Activated naive CD8-positive, alpha-beta T cell treated with anti-CD3 and anti-CD28 coated beads, Interleukin-2, amount 50 U/mL, for 24 hours (primary cell): ENCODE results near the gene SQOR.

ENCODE experiments used
- ATAC-seq: fragments of 150-1000 bp; cut with Tn5 transposase; one replicate; pipeline ENCODE4 v1.10.0; 2021
- DNase-seq: peaks from one replicate; pipeline ENCODE4 v3.0.0; 2021
- H3K27ac Mint-ChIP-seq: one replicate; pipeline ENCODE4 v1.8.0; 2021; ENCODE audit warnings: mild to moderate bottlenecking, mixed read lengths
- H3K27me3 Mint-ChIP-seq: one replicate; pipeline ENCODE4 v1.8.0; 2021; ENCODE audit warnings: mixed read lengths
- H3K36me3 Mint-ChIP-seq: one replicate; pipeline ENCODE4 v1.8.0; 2021; ENCODE audit warnings: low read depth, mixed read lengths
- H3K4me1 Mint-ChIP-seq: one replicate; pipeline ENCODE4 v1.8.0; 2021; ENCODE audit warnings: mixed read lengths
- H3K4me3 Mint-ChIP-seq: one replicate; pipeline ENCODE4 v1.8.0; 2021; ENCODE audit warnings: mild to moderate bottlenecking, moderate library complexity, mixed read lengths
- H3K9me3 Mint-ChIP-seq: one replicate; pipeline ENCODE4 v1.8.0; 2021; ENCODE audit warnings: mixed read lengths

Gene SQOR

GRCh38 chr15:45634432-45635190 lies at the start of gene SQOR:
SQOR (plus strand) TSS chr15:45635029; CDS start chr15:45658924, 23,895 bp downstream.
- ATAC-seq: peak; percentile 72
- Mint-ChIP-seq H3K27ac (peak within 1 kb of the TSS; percentile 86), H3K4me1 (peaks cover 44% of the 10 kb centered on the region), H3K4me3 (peak within 1 kb of the TSS; percentile 98), H3K36me3 (peaks cover 14% of the 10 kb centered on the region), H3K9me3 (no peaks in the 10 kb centered on the region), H3K27me3 (no peaks in the 10 kb centered on the region)
- peak; percentile 77 for DNase-seq

- H3K36me3 Mint-ChIP-seq: peaks cover 6% of the 10 kb centered on the region
- peaks cover 39% of the 10 kb centered on the region for H3K4me1 Mint-ChIP-seq
- no peaks in the 10 kb centered on the region for H3K27me3 Mint-ChIP-seq
- H3K27ac Mint-ChIP-seq: no peak overlapping the region
- ATAC-seq (no peak), DNase-seq (no peak)
- H3K4me3 Mint-ChIP-seq: peak overlapping the region; percentile 97
- no peaks in the 10 kb centered on the region for H3K9me3 Mint-ChIP-seq
Observed at GRCh38 chr15:45585069-45585791, 49.6 kb upstream of the SQOR start.

- H3K36me3 Mint-ChIP-seq: peaks cover 6% of the 10 kb centered on the region
- no peak for DNase-seq
Observed at GRCh38 chr15:45586125-45586524, 48.7 kb upstream of the SQOR start.

GRCh38 chr15:45586601-45587094 lies 48.2 kb upstream of the SQOR start:
- Mint-ChIP-seq H3K4me3 (peak overlapping the region; percentile 97), H3K4me1 (peaks cover 46% of the 10 kb centered on the region), H3K27ac (peak overlapping the region; percentile 100), H3K9me3 (no peaks in the 10 kb centered on the region), H3K36me3 (peaks cover 6% of the 10 kb centered on the region), H3K27me3 (no peaks in the 10 kb centered on the region)
- DNase-seq: no peak
- no peak for ATAC-seq

More at GRCh38 chr15:45586125-45586524, 48.7 kb upstream of the SQOR start:
- Mint-ChIP-seq H3K4me3 (peak overlapping the region; percentile 97), H3K9me3 (no peaks in the 10 kb centered on the region), H3K27me3 (no peaks in the 10 kb centered on the region), H3K4me1 (peaks cover 43% of the 10 kb centered on the region), H3K27ac (peak overlapping the region; percentile 100)
- no peak for ATAC-seq

GRCh38 chr15:45587095-45587862 lies 47.5 kb upstream of the SQOR start, which contains the start of gene BLOC1S6:
BLOC1S6 (plus strand) TSS chr15:45587379; CDS start chr15:45587444, 65 bp downstream.
- Mint-ChIP-seq H3K36me3 (peaks cover 6% of the 10 kb centered on the region), H3K9me3 (no peaks in the 10 kb centered on the region), H3K4me3 (peak within 1 kb of the TSS; percentile 97), H3K27ac (peak within 1 kb of the TSS; percentile 100), H3K27me3 (no peaks in the 10 kb centered on the region), H3K4me1 (peaks cover 52% of the 10 kb centered on the region)
- DNase-seq (peak; percentile 89), ATAC-seq (peak; percentile 90)

- Mint-ChIP-seq H3K36me3 (peaks cover 6% of the 10 kb centered on the region), H3K27me3 (no peaks in the 10 kb centered on the region), H3K4me1 (peaks cover 53% of the 10 kb centered on the region), H3K9me3 (no peaks in the 10 kb centered on the region), H3K4me3 (peak overlapping the region; percentile 97), H3K27ac (peak overlapping the region; percentile 100)
- DNase-seq (no peak), ATAC-seq (no peak)
Observed at GRCh38 chr15:45587863-45588170, 47.0 kb upstream of the SQOR start.

GRCh38 chr15:45588219-45588875 lies 46.5 kb upstream of the SQOR start:
- no peak for ATAC-seq
- peak overlapping the region; percentile 100 for H3K27ac Mint-ChIP-seq
- DNase-seq: no peak
- H3K4me3 Mint-ChIP-seq: peak overlapping the region; percentile 97
- H3K9me3 Mint-ChIP-seq: no peaks in the 10 kb centered on the region
- no peaks in the 10 kb centered on the region for H3K27me3 Mint-ChIP-seq
- H3K4me1 Mint-ChIP-seq: peaks cover 53% of the 10 kb centered on the region
- H3K36me3 Mint-ChIP-seq: peaks cover 7% of the 10 kb centered on the region

- Mint-ChIP-seq H3K4me1 (peaks cover 49% of the 10 kb centered on the region), H3K4me3 (peak overlapping the region; percentile 97), H3K27me3 (no peaks in the 10 kb centered on the region), H3K27ac (no peak overlapping the region), H3K36me3 (peaks cover 10% of the 10 kb centered on the region), H3K9me3 (no peaks in the 10 kb centered on the region)
- DNase-seq (no peak), ATAC-seq (no peak)
Observed at GRCh38 chr15:45589256-45589655, 45.6 kb upstream of the SQOR start.

GRCh38 chr15:45594319-45594718 lies 40.5 kb upstream of the SQOR start:
- H3K4me3 Mint-ChIP-seq: no peak overlapping the region
- H3K4me1 Mint-ChIP-seq: peaks cover 19% of the 10 kb centered on the region
- no peak overlapping the region for H3K27ac Mint-ChIP-seq
- ATAC-seq: no peak
- DNase-seq: no peak
- H3K9me3 Mint-ChIP-seq: peaks cover 3% of the 10 kb centered on the region
- H3K27me3 Mint-ChIP-seq: no peaks in the 10 kb centered on the region
- peaks cover 22% of the 10 kb centered on the region for H3K36me3 Mint-ChIP-seq

GRCh38 chr15:45594835-45595530 lies 39.8 kb upstream of the SQOR start:
- Mint-ChIP-seq H3K36me3 (peaks cover 22% of the 10 kb centered on the region), H3K27ac (no peak overlapping the region), H3K4me1 (peaks cover 15% of the 10 kb centered on the region), H3K4me3 (no peak overlapping the region), H3K9me3 (peaks cover 3% of the 10 kb centered on the region), H3K27me3 (no peaks in the 10 kb centered on the region)
- ATAC-seq: no peak
- DNase-seq: no peak

- ATAC-seq (no peak), DNase-seq (no peak)
- H3K9me3 Mint-ChIP-seq: no peaks in the 10 kb centered on the region
- H3K4me3 Mint-ChIP-seq: no peak overlapping the region
- H3K27ac Mint-ChIP-seq: no peak overlapping the region
- H3K27me3 Mint-ChIP-seq: no peaks in the 10 kb centered on the region
- H3K36me3 Mint-ChIP-seq: peaks cover 11% of the 10 kb centered on the region
- H3K4me1 Mint-ChIP-seq: peaks cover 19% of the 10 kb centered on the region
Observed at GRCh38 chr15:45603881-45604280, 30.9 kb upstream of the SQOR start.

- ATAC-seq (no peak), DNase-seq (no peak)
- H3K9me3 Mint-ChIP-seq: no peaks in the 10 kb centered on the region
- H3K4me1 Mint-ChIP-seq: peaks cover 19% of the 10 kb centered on the region
- H3K36me3 Mint-ChIP-seq: peaks cover 13% of the 10 kb centered on the region
- no peak overlapping the region for H3K4me3 Mint-ChIP-seq
- H3K27ac Mint-ChIP-seq: peak overlapping the region; percentile 14
- H3K27me3 Mint-ChIP-seq: no peaks in the 10 kb centered on the region
Observed at GRCh38 chr15:45604326-45604725, 30.5 kb upstream of the SQOR start.

- H3K27ac Mint-ChIP-seq: no peak overlapping the region
- no peak overlapping the region for H3K4me3 Mint-ChIP-seq
- no peak for DNase-seq
- no peak for ATAC-seq
- peaks cover 12% of the 10 kb centered on the region for H3K36me3 Mint-ChIP-seq
- H3K9me3 Mint-ChIP-seq: no peaks in the 10 kb centered on the region
- H3K27me3 Mint-ChIP-seq: no peaks in the 10 kb centered on the region
- H3K4me1 Mint-ChIP-seq: peaks cover 19% of the 10 kb centered on the region
Observed at GRCh38 chr15:45606413-45606812, 28.4 kb upstream of the SQOR start.
